DND-41 (cell line): ENCODE measurements around the gene MAMLD1.

ENCODE experiments used
- CTCF ChIP-seq: IDR thresholded peaks from 2 replicates; pipeline ENCODE4 v1.5.1; 2012; ENCODE audit warnings: borderline replicate concordance, low read length, moderate library complexity, mild to moderate bottlenecking; ENCODE audit not compliant: poor library complexity, severe bottlenecking; ENCODE audit errors: extremely low read depth
- EZH2 ChIP-seq: IDR thresholded peaks from 3 replicates; pipeline ENCODE4 v1.6.1; 2012; ENCODE audit warnings: borderline replicate concordance, low read depth, mild to moderate bottlenecking, moderate library complexity, low read length, inconsistent platforms; ENCODE audit not compliant: severe bottlenecking

- TF ChIP-seq CTCF = no peak
- no peak for TF ChIP-seq EZH2
Observed at GRCh38 chrX:150546711-150547153, 183.6 kb downstream of the MAMLD1 start.
